HL-60/S4 treated with phorbol 12-myristate 13-acetate at 8.2 ng/mL for 4 days and 3 days (cell line): ENCODE measurements around the gene PRSS48.
"Not testable (repeated sequence)": the region's sequence is repeated elsewhere in the genome, so short reads cannot be mapped to it uniquely, and the experiment has no call there.

Experiments used
- in situ Hi-C: fragments of 300-500 bp; cut with MboI; formaldehyde crosslinking; loops from 2 replicates; pipeline ENCODE4 v1.15.0; 2022; ENCODE audit warnings: low sequenced_read_pairs

The PRSS48 gene

DNA sequence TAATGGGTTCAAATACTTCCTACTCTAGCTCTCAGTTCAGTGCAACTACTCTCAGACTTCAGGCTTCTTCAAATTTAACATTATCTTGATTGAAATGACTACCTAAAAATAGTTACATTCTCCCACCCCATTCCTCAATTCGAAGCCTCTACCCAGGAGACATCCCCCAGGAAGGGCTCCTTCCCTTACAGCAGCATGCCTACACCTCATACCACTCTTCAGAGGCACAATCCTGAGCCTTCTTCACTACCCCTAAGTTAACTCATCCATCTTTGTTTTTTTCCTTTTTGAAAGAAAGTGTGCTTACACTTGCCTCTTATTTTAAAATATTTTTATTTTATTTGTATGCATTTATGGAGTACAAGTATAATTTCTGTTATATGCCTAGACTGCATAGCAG, 17.2 kb upstream of the PRSS48 start:
- in situ Hi-C loops: no loop called here

GRCh38 chr4:151260526-151260925, 16.4 kb upstream of the PRSS48 start:
- in situ Hi-C loops: no loop called here

- in situ Hi-C loops: no loop called here
Observed at GRCh38 chr4:151263455-151263854, 13.5 kb upstream of the PRSS48 start.

GRCh38 chr4:151266497-151266896, 10.5 kb upstream of the PRSS48 start:
- in situ Hi-C loops: no loop called here

- in situ Hi-C loops: no loop called here
Observed at GRCh38 chr4:151267104-151267503, 9.9 kb upstream of the PRSS48 start.

- in situ Hi-C loops: no loop called here
Observed at GRCh38 chr4:151267822-151268535, 9.0 kb upstream of the PRSS48 start.

DNA sequence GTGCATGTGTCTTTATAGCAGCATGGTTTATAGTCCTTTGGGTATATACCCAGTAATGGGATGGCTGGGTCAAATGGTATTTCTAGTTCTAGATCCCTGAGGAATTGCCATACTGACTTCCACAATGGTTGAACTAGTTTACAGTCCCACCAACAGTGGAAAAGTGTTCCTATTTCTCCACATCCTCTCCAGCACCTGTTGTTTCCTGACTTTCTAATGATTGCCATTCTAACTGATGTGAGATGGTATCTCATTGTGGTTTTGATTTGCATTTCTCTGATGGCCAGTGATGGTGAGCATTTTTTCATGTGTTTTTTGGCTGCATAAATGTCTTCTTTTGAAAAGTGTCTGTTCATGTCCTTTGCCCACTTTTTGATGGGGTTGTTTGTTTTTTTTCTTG, 8.1 kb upstream of the PRSS48 start:
- in situ Hi-C loops: not testable (repeated sequence)

GRCh38 chr4:151284534-151285245, 7.7 kb downstream of the PRSS48 start:
- in situ Hi-C loops: no loop called here

DNA sequence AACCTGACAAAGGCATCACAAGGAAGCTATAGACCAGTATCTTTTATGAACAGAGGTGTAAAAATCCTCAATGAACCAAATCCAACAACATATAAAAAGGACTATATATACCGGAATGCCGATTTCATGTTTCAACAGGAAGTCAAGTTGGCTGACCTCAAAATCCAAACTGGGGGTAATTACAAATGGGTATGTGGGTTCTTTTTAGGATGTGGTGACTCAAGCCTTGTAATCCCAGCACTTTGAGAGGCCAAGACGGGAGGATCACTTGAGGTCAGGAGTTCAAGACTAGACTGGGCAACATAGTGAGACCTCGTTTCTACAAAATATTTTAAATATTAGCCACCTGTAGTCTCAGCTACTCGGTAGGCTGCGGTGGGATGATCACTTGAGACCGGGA, 10.4 kb downstream of the PRSS48 start:
- in situ Hi-C loops: no loop called here

DNA sequence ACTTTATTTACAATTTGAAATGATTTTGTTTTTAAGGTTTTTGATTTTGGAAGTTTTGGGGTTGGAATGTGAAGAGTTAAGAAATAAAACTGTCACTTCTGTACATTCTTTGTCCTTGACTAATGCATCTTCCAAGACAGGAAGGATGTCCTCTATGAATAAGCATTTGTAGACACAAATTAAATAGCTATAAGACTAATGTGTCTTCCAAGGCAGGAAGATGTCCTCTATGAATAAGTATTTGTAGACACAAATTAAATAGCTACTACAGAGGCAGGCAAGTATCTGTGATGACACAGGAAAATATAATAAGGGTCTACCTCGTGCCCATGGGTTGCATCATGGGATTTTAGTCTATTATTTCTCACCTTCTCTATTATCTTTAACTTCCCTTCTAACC, 14.5 kb downstream of the PRSS48 start:
- in situ Hi-C loops: no loop called here

- in situ Hi-C loops: no loop called here
Observed at GRCh38 chr4:151292038-151292437, 15.1 kb downstream of the PRSS48 start.

DNA sequence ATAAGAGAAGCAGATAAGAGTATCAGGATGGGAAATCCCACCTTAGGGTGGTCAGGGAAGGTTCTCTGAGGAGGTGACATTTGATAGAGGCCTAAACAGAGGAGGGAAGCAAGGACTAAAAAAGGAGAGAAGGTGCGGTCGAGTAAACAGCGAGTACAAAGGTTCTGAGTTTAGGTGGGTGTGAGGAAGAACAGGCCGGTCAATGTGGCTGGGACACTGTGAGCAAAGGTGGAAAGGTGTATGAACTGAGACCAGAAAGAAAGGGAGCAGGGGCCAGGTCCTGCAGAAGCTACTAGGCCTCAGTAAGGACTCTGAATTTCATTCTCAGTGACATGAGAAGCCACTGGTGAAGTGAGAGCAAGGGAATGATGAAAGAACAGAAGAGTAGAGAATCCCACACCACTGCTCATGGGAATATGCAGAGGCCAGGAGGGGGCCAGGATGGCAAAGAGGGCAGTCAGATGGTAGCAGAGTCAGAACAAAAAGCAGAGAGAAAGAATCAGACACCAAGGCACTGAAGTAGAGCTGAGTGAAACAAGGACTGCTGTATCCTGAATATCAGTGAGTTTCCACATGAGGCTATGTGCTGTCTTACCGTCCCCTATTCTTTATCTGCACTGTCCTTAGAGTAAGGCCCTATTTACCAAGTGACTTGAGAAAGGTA, 18.0 kb downstream of the PRSS48 start:
- in situ Hi-C loops: no loop called here

DNA sequence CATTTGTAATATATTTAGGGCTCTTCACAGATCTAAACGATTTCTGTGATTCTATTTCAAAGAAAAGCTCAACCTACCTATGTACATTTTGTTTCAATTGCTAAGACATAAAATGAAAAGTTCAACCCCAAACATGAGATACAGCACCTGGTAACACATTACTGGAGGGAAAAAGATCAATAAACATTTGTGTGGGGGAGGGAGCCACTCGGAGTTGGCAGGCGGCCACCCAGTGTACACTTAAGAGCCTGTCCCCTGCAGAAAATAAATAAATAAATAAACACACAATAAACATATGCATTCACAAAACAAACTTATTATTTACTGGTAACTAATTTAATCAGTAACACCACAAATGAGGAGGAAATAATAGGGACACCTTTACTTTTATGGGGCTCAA, 19.3 kb downstream of the PRSS48 start:
- in situ Hi-C loops: no loop called here

DNA sequence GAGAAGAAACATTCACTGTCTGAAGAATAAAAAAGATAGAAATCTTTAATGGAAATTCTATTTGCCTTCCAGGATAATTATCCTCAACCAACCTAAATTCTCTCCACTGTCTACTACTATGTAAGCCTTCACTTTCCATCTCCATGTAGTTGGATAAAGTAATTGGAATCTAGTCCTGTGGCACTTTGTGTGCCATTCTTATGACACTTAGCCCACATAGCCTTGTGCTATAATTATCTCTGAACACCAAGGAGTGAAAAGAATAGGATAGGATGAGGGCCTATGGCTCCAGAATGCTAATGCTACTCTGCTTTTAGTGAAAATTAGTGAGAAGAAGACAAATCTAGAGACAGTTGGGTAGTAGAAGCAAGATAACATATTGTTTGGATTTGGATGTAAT, 20.2 kb downstream of the PRSS48 start:
- in situ Hi-C loops: no loop called here

DNA sequence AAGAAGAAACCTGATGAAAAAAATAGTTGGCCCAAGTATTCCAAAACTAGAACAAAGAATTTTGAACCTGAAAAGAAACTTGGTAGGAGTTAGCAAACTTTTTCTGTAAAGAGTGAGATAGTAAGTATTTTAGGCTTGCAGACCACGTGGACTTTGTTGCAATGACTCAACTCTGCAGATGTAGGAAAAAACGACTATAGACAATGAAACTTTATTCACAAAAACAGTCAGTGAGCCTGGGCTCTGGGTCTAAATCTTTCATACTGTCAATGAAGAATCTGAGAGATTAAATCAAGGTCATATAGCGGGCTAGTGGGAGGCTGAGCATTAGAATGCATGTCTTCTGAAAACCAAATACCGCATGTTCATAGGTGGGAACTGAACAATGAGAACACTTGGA, 25.5 kb downstream of the PRSS48 start:
- in situ Hi-C loops: no loop called here

DNA sequence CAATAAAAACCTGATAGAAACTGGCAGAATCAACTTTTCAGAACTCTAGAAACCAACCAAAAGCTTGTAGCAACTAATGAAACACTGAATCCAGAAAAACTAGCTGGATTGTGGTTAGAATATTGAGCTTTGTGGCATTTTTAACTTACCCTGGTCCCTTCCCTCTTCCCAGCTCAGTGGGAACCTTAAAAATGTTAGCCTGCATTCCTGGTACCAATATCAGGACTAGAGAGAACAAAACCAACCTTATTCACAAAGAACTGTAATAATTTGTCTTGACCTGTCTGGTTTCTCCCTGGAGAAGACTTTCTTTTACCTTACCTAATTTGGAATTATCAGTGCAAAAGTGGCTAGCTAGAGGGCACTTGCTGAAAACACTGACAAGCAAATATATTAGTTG, 27.3 kb downstream of the PRSS48 start:
- in situ Hi-C loops: no loop called here

DNA sequence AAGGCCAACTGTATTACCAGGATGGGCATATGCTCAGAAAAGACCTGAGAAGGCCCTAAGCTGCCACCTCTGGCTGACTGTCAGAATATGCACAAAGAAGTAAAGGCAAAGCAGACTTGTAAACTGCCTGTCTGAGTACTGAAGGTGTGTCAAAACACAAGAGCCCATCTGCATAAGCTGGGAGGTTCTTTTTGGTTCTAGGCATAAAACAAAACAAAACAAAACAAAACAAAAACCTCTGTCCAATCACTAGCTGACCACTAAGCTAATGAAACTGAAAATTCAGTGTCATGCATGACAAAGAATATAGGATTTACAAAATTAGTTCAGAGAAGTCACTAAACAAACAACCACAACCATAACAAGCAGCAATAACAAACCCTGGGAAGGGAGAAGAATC, 27.8 kb downstream of the PRSS48 start:
- in situ Hi-C loops: no loop called here

DNA sequence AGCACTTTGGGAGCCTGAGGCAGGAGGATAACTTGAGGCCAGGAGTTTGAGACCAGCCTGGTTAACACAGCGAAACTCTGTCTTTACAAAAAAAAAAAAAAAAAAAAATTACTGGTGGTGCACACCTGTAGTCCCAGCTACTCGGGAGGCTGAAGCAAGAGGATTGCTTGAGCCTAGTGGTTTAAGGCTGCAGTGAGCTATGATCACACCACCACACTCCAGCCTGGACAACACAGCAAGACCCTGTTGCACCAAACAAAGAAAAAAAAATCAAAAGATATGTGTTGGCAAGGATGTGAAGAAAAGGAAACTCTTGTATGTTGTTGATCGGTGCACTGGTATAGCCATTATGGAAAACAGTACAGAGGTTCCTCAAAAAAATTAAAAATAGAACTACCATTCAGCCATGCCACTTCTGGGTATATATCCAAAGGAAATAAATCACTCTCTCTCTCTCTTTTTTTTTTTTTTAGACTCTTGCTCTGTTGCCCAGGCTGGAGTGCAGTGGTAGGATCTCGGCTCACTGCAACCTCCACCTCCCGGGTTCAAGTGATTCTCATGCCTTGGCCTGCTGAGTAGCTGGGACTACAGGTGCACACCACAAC, 33.3 kb downstream of the PRSS48 start:
- in situ Hi-C loops: no loop called here

DNA sequence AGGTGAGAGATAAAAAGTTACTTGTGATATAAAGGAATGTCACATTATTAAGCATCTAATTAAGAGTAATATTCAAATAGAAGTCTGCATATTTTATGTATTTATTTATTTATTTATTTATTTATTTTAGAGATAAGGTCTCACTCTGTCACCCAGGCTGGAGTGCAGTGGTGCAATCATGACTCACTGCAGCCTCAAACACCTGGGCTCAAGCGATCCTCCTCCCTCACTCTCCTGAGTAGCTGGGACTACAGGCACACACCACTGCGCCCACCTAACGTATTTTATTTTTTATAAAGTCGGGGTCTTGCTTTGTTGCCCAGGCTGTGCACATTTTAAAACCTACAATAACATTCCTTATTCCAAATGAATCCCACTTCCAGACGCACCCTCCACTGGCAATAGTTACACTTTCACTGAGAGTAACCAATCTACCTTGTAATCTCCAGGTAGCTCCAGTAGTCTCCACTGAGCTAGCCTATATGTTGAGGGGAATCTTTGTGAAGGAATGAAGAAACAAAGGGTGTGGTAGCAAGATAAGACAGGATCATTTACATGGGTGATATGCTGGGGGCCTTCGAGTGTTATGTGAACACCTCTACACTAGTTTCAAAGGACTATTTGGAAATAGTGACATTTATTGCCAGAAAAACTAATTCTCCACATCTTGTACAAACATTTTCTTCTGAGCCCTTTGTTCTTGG, 36.5 kb downstream of the PRSS48 start:
- in situ Hi-C loops: no loop called here

- in situ Hi-C loops: no loop called here
Observed at GRCh38 chr4:151314010-151314355, 37.0 kb downstream of the PRSS48 start.

DNA sequence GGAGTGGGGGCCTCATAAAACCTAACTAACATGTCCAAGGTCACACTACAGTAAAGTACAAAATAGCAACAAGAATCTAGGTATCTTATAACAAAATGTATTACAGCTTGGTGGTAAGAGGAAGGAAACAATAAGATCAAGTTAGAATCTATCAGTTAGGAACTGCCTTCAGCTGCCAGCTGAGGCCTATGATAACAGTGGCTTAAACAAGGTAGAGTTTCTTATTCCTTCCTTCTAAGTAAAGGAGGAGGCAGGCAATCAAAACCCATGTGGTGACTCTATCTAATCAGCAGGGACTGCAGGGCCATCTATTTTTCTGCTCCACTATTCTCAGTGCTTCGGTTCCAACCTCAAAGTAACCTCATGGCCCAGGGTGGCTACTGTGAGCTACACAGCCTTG, 37.5 kb downstream of the PRSS48 start:
- in situ Hi-C loops: no loop called here
